Parathyroid adenoma (tissue), 2 donors: ENCODE data around the gene RMC1.

Experiments
- H2AFZ ChIP-seq: fragments of 300-600 bp; sonication (generic); one replicate; pipeline ENCODE4 v1.7.0; 2017; ENCODE audit warnings: antibody characterized with exemption, mild to moderate bottlenecking
- H3K27ac ChIP-seq: fragments of 300-600 bp; sonication (generic); one replicate; pipeline ENCODE4 v1.7.0; 2017
- H3K27me3 ChIP-seq: fragments of 300-600 bp; sonication (generic); one replicate; pipeline ENCODE4 v1.7.0; 2017; ENCODE audit warnings: low read length; ENCODE audit not compliant: control insufficient read depth, insufficient read depth
- H3K36me3 ChIP-seq: fragments of 300-600 bp; sonication (generic); one replicate; pipeline ENCODE4 v1.7.0; 2017; ENCODE audit warnings: low read length; ENCODE audit not compliant: control insufficient read depth, insufficient read depth
- H3K4me1 ChIP-seq: fragments of 300-600 bp; sonication (generic); one replicate; pipeline ENCODE4 v1.7.0; 2017; ENCODE audit warnings: control low read depth
- H3K4me2 ChIP-seq: fragments of 300-600 bp; sonication (generic); one replicate; pipeline ENCODE4 v1.7.0; 2017; ENCODE audit warnings: low read length
- H3K4me3 ChIP-seq: fragments of 300-600 bp; sonication (generic); one replicate; pipeline ENCODE4 v1.7.0; 2017; ENCODE audit warnings: low read depth, low read length
- H3K79me2 ChIP-seq: fragments of 300-600 bp; sonication (generic); one replicate; pipeline ENCODE4 v1.7.0; 2017; ENCODE audit warnings: control low read depth
- H3K9ac ChIP-seq: fragments of 300-600 bp; sonication (generic); one replicate; pipeline ENCODE4 v1.7.0; 2017; ENCODE audit warnings: mild to moderate bottlenecking
- H3K9me3 ChIP-seq: fragments of 300-600 bp; sonication (generic); one replicate; pipeline ENCODE4 v1.7.0; 2017; ENCODE audit warnings: low read length; ENCODE audit not compliant: control insufficient read depth
- TF ChIP-seq, protein P1 (sequence below): fragments of 300-600 bp; sonication (generic); IDR thresholded peaks from one replicate; pipeline ENCODE4 v1.7.0; 2017; ENCODE audit warnings: antibody characterized with exemption, mild to moderate bottlenecking
- donor health status: primary hyperparathyroidism.

The RMC1 gene

DNA sequence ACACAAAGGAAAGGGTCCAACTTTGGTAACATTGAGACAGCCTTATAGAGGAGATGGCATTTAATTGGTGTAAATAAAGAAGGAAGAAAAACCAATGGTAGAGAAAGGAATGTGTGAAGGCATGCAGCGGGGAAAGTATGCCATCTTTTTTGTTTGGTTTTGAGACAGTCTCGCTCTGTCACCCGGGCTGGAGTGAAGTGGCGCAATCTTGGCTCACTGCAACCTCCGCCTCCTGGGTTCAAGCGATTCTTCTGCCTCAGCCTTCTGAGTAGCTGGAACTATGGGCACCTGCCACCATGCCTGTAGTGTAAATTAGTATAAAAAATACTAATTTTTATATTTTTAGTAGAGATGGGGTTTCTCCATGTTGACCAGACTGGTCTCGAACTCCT, 43.8 kb upstream of the RMC1 start:
- Histone ChIP-seq H3K27me3 (no peaks in the 10 kb centered on the region), H3K27ac (no peak overlapping the region), H3K4me3 (no peak overlapping the region), H3K4me2 (no peak overlapping the region), H3K9ac (no peak overlapping the region), H3K36me3 (no peaks in the 10 kb centered on the region), H2AFZ (no peak overlapping the region), H3K79me2 (peaks cover 55% of the 10 kb centered on the region), H3K9me3 (no peaks in the 10 kb centered on the region), H3K4me1 (peaks cover 30% of the 10 kb centered on the region)
- TF ChIP-seq, protein P1, sequence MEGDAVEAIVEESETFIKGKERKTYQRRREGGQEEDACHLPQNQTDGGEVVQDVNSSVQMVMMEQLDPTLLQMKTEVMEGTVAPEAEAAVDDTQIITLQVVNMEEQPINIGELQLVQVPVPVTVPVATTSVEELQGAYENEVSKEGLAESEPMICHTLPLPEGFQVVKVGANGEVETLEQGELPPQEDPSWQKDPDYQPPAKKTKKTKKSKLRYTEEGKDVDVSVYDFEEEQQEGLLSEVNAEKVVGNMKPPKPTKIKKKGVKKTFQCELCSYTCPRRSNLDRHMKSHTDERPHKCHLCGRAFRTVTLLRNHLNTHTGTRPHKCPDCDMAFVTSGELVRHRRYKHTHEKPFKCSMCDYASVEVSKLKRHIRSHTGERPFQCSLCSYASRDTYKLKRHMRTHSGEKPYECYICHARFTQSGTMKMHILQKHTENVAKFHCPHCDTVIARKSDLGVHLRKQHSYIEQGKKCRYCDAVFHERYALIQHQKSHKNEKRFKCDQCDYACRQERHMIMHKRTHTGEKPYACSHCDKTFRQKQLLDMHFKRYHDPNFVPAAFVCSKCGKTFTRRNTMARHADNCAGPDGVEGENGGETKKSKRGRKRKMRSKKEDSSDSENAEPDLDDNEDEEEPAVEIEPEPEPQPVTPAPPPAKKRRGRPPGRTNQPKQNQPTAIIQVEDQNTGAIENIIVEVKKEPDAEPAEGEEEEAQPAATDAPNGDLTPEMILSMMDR = no peak

DNA sequence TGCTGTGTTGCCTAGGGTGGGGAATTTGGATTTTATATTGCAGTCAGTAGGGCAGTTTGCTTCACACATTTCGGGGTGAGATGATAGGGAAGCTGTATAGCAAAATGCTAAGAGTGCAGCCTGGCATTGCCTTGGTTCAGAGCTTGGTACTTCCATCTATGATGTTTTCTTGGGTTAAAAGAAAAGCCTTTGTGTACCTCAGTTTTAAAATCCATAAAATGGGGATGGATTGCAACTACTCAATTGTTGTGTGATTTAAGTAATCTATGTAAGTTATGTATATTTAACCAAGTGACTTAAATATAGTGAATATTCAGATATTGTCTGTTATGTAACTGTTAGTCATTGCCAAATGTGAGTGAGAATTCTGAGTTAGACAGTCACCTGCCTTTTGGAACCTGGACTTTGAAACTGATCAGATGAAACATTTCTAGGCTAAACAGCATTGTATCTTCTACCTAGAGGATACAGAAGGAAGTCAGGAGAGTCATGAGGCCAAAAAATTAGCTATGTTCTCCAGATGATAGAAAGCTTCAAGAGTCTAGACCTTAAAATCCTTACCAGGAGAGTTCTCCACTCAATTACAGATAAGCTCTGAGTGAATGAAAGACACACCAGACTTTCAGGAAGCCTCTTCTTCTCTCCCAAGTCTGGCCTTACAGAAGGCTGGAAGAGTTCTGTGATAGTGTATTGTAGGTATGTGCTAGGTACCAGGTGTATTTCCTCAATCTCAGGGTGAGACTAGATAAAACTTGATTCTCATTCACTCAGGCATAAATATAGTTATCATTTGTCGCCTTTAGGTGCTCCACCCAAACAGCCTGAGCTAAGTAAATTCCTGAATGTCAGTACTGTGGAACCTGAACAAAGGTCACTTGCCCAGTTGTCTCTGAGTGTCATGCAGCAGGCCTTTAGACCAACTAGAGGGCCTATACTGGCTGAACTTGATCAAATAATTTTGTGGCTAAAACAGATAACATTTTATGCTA, 42.7 kb upstream of the RMC1 start:
- Histone ChIP-seq H3K4me3 (no peak overlapping the region), H3K27ac (peak overlapping the region; percentile 15), H3K4me1 (peaks cover 30% of the 10 kb centered on the region), H3K9ac (no peak overlapping the region), H3K27me3 (no peaks in the 10 kb centered on the region), H3K79me2 (peaks cover 51% of the 10 kb centered on the region), H2AFZ (no peak overlapping the region), H3K4me2 (peak overlapping the region; percentile 5), H3K36me3 (no peaks in the 10 kb centered on the region), H3K9me3 (no peaks in the 10 kb centered on the region)
- TF ChIP-seq, protein P1 = no peak

DNA sequence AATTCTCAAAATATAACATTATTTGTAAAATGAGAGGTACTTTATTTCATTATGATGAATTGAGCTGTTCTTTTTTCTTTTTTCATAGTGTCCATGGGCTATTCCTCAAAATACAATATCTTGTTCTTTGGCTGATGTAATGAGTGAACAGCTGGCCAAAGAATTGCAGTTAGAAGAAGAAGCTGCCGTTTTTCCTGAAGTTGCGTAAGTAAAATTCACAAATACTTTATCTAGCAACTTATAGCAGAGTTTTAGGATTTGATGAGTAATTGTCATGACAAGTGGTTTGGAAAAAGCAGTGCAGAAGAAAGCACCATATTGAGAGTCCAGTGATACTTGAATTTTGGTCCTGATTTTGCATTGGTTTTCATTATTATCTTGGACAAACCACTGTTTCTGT, 40.4 kb upstream of the RMC1 start:
- Histone ChIP-seq H2AFZ (no peak overlapping the region), H3K36me3 (no peaks in the 10 kb centered on the region), H3K27me3 (no peaks in the 10 kb centered on the region), H3K4me3 (no peak overlapping the region), H3K9me3 (no peaks in the 10 kb centered on the region), H3K9ac (no peak overlapping the region), H3K27ac (no peak overlapping the region), H3K79me2 (peaks cover 32% of the 10 kb centered on the region), H3K4me2 (no peak overlapping the region), H3K4me1 (peaks cover 30% of the 10 kb centered on the region)
- TF ChIP-seq, protein P1 = no peak

DNA sequence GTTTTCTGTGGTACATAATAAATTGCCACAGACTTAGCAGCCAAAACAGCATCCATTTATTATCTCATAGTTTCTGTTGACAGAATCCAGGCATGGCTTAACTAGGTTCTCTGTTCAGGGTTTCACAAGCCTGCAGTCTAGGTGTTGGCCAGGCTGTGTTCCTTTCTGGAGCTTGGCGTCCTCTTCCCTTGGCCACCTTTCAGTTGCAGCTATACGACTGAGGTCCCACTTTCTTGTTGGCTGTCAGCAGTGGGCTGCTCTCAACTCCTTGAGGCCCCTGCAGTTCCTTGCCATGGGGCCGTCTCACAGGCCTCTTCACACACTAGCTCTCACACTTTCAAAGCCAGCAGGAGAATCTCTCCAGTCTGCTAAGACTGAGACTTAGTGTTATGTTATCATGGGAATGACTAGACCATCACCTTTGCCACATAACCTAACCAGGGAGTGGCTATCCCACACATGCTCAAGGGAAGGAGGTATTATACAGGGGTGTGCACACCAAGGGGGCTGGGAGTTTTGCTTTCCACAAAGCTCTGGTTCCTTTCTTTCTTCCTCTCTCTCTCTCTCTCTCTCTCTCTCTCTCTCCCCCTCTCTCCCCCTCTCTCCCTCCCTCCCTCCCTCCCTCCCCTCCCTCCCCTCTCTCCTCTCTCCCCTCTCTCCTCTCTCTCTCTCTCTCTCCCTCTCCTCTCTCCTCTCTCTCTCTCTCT, 34.4 kb upstream of the RMC1 start:
- H3K4me3 ChIP-seq = no peak overlapping the region
- H3K9me3 ChIP-seq = no peaks in the 10 kb centered on the region
- H3K27ac ChIP-seq = no peak overlapping the region
- H3K4me2 ChIP-seq = no peak overlapping the region
- peaks cover 2% of the 10 kb centered on the region for H3K79me2 ChIP-seq
- H2AFZ ChIP-seq = no peak overlapping the region
- no peak overlapping the region for H3K9ac ChIP-seq
- TF ChIP-seq, protein P1 = no peak
- no peaks in the 10 kb centered on the region for H3K27me3 ChIP-seq
- H3K4me1 ChIP-seq = no peaks in the 10 kb centered on the region
- no peaks in the 10 kb centered on the region for H3K36me3 ChIP-seq
